Measurements from ENCODE around the gene CEACAM19. TPM values are rescaled to one million over a fixed set of nuclear protein-coding genes. Genes with fewer than 3 reads are reported as not detected.
A peak's percentile ranks its signal among the peaks of the same experiment; 100 is the strongest.
"Not testable (repeated sequence)": the region's sequence is repeated elsewhere in the genome, so short reads cannot be mapped to it uniquely, and the experiment has no call there.

The CEACAM19 gene
- polyA plus RNA-seq, 3 donors = 7.6 TPM; not detected in 2

DNA sequence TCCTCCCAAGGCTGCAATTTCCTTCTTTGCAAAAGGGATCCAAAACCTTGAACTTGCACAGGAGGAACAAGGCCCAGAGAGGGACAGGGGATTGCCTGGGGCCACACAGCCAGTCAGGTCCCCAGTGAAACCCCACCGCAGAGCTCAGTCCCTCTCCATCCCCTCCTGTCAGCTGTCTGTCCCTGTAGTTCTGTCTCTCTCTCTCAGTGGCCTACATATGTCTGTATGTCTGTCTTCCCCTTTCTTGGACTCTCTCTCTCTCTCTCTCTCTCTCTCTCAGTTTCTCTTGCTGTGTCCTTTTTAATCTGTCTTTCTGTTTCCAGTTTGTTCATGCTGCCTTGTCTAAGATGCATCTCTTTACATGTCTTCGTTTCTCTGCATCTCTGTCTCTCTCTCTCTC is 11.5 kb downstream of the CEACAM19 start:
- intact Hi-C loops (cut with micrococcal nuclease) = loop anchor here in 1 of 2 donors (10.0 kb wide), 1 partner anchor 162 kb away; the partner anchor contains the start of gene NECTIN2
- Histone ChIP-seq H3K4me2 (replicated peaks; ENCODE audit: extremely low read depth, low read length, poor library complexity, severe bottlenecking) (no peak overlapping the region), H3K9me3 (replicated peaks in 1 of 2; ENCODE audit: control insufficient read depth in 1 of 2, insufficient read depth in 1 of 2, low read length in 2 of 2) (no peaks in the 10 kb centered on the region), H4K20me1 (ENCODE audit: insufficient read depth, low read length) (no peaks in the 10 kb centered on the region), H3K36me3 (replicated peaks in 1 of 2; ENCODE audit: control insufficient read depth in 1 of 2, insufficient read depth in 2 of 2, low read length in 2 of 2) (no peaks in the 10 kb centered on the region), H3K9ac (ENCODE audit: insufficient read depth, low read length, poor library complexity, severe bottlenecking) (no peak overlapping the region), H3K4me3 (replicated peaks in 1 of 3; ENCODE audit: low read depth in 2 of 3, low read length in 3 of 3) (no peak overlapping the region), H3K27me3 (ENCODE audit: control insufficient read depth in 2 of 2, insufficient read depth in 2 of 2, low read length in 2 of 2) (no peaks in the 10 kb centered on the region), H3K4me1 (ENCODE audit: control insufficient read depth in 1 of 2, insufficient read depth in 2 of 2, low read length in 2 of 2) (peaks cover 56 to 59% of the 10 kb centered on the region in 2 donors), H2AFZ (ENCODE audit: insufficient read depth, low read depth, low read length, poor library complexity, severe bottlenecking) (no peak overlapping the region), H3K27ac (ENCODE audit: low read depth in 1 of 2, low read length in 2 of 2) (no peak overlapping the region), H3K79me2 (ENCODE audit: insufficient read depth, low read length) (no peaks in the 10 kb centered on the region)
- DNase-seq = peak in 2 of 3 donors; percentile 23 to 26
- H3K9me3 Mint-ChIP-seq = peaks cover 0 to 5% (median 0%) of the 10 kb centered on the region in 7 donors
- peak overlapping the region in 1 of 2 donors; percentile 32 for H3K4me3 Mint-ChIP-seq
- H3K4me1 Mint-ChIP-seq = peaks cover 54% of the 10 kb centered on the region
- H3K27me3 Mint-ChIP-seq (ENCODE audit: low read depth in 3 of 3) = peaks cover 0 to 5% (median 0%) of the 10 kb centered on the region in 3 donors
- peaks cover 3 to 8% of the 10 kb centered on the region in 2 donors for H3K36me3 Mint-ChIP-seq
- peak overlapping the region in 5 of 7 donors; percentile 10 to 73 (median 51) for H3K27ac Mint-ChIP-seq
- 91% methylated on average over 2 of the region's 2 CpGs for WGBS (ENCODE audit: insufficient coverage)
- TF ChIP-seq, protein P1, sequence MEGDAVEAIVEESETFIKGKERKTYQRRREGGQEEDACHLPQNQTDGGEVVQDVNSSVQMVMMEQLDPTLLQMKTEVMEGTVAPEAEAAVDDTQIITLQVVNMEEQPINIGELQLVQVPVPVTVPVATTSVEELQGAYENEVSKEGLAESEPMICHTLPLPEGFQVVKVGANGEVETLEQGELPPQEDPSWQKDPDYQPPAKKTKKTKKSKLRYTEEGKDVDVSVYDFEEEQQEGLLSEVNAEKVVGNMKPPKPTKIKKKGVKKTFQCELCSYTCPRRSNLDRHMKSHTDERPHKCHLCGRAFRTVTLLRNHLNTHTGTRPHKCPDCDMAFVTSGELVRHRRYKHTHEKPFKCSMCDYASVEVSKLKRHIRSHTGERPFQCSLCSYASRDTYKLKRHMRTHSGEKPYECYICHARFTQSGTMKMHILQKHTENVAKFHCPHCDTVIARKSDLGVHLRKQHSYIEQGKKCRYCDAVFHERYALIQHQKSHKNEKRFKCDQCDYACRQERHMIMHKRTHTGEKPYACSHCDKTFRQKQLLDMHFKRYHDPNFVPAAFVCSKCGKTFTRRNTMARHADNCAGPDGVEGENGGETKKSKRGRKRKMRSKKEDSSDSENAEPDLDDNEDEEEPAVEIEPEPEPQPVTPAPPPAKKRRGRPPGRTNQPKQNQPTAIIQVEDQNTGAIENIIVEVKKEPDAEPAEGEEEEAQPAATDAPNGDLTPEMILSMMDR (IDR thresholded peaks at IDR 0.05) = no peak

DNA sequence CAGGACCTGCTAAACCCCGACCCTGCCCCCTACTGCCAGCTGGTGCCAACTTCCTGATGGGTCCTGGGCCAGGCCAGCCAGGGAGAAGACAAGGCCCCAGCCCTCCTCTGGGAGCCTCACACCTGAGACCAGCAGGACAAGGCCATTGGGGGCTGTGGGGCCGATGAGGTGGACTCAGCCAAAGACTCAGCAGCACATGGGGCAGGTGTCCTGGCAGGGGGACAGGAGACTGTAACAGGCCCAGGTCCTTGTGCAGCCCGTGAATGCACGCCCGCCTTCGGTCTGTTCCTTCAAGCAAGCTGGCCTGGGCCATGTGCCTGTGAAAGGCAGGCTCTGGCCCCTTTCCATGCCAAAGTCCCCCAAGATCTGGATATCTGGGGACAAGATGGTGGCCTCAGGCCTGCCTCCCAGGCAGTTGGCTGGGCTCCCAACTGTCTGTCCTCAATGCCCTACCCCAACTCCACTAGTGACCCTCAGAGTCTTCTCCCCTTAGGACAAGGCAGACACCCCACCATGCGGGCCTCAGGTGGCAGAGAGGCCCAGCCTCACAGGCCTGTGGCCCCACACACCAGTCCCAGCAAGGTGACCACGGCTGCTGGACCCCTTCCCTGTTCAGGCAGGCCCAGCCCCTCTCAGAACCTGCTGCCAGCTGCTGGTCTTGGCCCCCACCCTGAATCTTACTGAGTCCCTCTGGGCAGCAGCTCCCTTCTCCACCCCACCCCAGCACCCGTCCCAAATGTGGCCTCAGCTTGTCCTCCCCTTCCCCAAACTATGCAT is 12.3 kb downstream of the CEACAM19 start:
- DNase-seq = no peak
- H3K9ac ChIP-seq (ENCODE audit: insufficient read depth, low read length, poor library complexity, severe bottlenecking) = peak overlapping the region; percentile 22
- no peaks in the 10 kb centered on the region for H3K36me3 ChIP-seq (replicated peaks in 1 of 2; ENCODE audit: control insufficient read depth in 1 of 2, insufficient read depth in 2 of 2, low read length in 2 of 2)
- no peaks in the 10 kb centered on the region for H4K20me1 ChIP-seq (ENCODE audit: insufficient read depth, low read length)
- Mint-ChIP-seq H3K27me3 (ENCODE audit: low read depth in 3 of 3) (peaks cover 0 to 5% (median 0%) of the 10 kb centered on the region in 3 donors), H3K4me1 (peaks cover 62% of the 10 kb centered on the region), H3K4me3 (no peak overlapping the region), H3K9me3 (peaks cover 0 to 5% (median 0%) of the 10 kb centered on the region in 7 donors), H3K36me3 (peaks cover 3 to 8% of the 10 kb centered on the region in 2 donors), H3K27ac (peak overlapping the region in 3 of 7 donors; percentile 19 to 97 (median 73))
- no peak overlapping the region for H3K4me2 ChIP-seq (replicated peaks; ENCODE audit: extremely low read depth, low read length, poor library complexity, severe bottlenecking)
- 83% methylated on average over 7 of the region's 9 CpGs for WGBS (ENCODE audit: insufficient coverage)
- no peaks in the 10 kb centered on the region for H3K27me3 ChIP-seq (ENCODE audit: control insufficient read depth in 2 of 2, insufficient read depth in 2 of 2, low read length in 2 of 2)
- H2AFZ ChIP-seq (ENCODE audit: insufficient read depth, low read depth, low read length, poor library complexity, severe bottlenecking) = no peak overlapping the region
- no peak overlapping the region for H3K27ac ChIP-seq (ENCODE audit: low read depth in 1 of 2, low read length in 2 of 2)
- H3K4me3 ChIP-seq (replicated peaks in 1 of 3; ENCODE audit: low read depth in 2 of 3, low read length in 3 of 3) = no peak overlapping the region
- TF ChIP-seq, protein P1 (IDR thresholded peaks at IDR 0.05) = no peak
- peaks cover 64 to 65% of the 10 kb centered on the region in 2 donors for H3K4me1 ChIP-seq (ENCODE audit: control insufficient read depth in 1 of 2, insufficient read depth in 2 of 2, low read length in 2 of 2)
- H3K9me3 ChIP-seq (replicated peaks in 1 of 2; ENCODE audit: control insufficient read depth in 1 of 2, insufficient read depth in 1 of 2, low read length in 2 of 2) = no peaks in the 10 kb centered on the region
- H3K79me2 ChIP-seq (ENCODE audit: insufficient read depth, low read length) = no peaks in the 10 kb centered on the region
- intact Hi-C loops (cut with micrococcal nuclease) = loop anchor here in 1 of 2 donors (10.0 kb wide), 1 partner anchor 161 kb away; the partner anchor contains the start of gene NECTIN2

DNA sequence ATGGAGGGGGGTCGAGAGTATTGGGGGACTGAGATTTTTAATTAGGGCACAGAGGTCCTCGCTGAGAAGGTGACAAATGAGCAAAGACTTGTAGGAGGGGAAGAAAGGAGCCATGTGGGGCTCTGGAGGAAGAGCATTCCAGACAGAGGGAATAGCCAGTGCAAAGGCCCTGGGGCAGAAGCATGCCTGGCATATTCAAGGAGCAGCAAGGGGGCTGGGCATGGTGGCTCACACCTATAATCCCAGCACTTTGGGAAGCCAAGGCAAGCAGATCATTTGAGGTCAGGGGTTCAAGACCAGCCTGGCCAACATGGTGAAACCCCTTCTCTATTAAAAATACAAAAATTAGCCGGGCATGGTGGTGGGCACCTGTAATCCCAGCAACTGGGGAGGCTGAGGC is 13.1 kb downstream of the CEACAM19 start:
- intact Hi-C loops (cut with micrococcal nuclease) = loop anchor here in 1 of 2 donors (10.0 kb wide), 1 partner anchor 160 kb away; the partner anchor contains the start of gene NECTIN2
- H3K9ac ChIP-seq (ENCODE audit: insufficient read depth, low read length, poor library complexity, severe bottlenecking); H3K27me3 Mint-ChIP-seq (ENCODE audit: low read depth in 3 of 3); H4K20me1 ChIP-seq (ENCODE audit: insufficient read depth, low read length); H3K27me3 ChIP-seq (ENCODE audit: control insufficient read depth in 2 of 2, insufficient read depth in 2 of 2, low read length in 2 of 2); DNase-seq; H3K9me3 ChIP-seq (replicated peaks in 1 of 2; ENCODE audit: control insufficient read depth in 1 of 2, insufficient read depth in 1 of 2, low read length in 2 of 2); H3K9me3 Mint-ChIP-seq; H3K79me2 ChIP-seq (ENCODE audit: insufficient read depth, low read length); H3K36me3 Mint-ChIP-seq; H2AFZ ChIP-seq (ENCODE audit: insufficient read depth, low read depth, low read length, poor library complexity, severe bottlenecking); H3K36me3 ChIP-seq (replicated peaks in 1 of 2; ENCODE audit: control insufficient read depth in 1 of 2, insufficient read depth in 2 of 2, low read length in 2 of 2): not testable (repeated sequence)
- peak overlapping the region in 1 of 3 experiments; percentile 47 for H3K4me3 ChIP-seq (replicated peaks in 1 of 3; ENCODE audit: low read depth in 2 of 3, low read length in 3 of 3)
- peak overlapping the region; percentile 54 for H3K4me2 ChIP-seq (replicated peaks; ENCODE audit: extremely low read depth, low read length, poor library complexity, severe bottlenecking)
- Mint-ChIP-seq H3K4me1 (peaks cover 69% of the 10 kb centered on the region), H3K4me3 (peak overlapping the region in 1 of 2 donors; percentile 11), H3K27ac (peak overlapping the region in 5 of 7 donors; percentile 95 to 98 (median 97))
- WGBS (ENCODE audit: insufficient coverage) = 100% methylated on average over 2 of the region's 3 CpGs
- H3K4me1 ChIP-seq (ENCODE audit: control insufficient read depth in 1 of 2, insufficient read depth in 2 of 2, low read length in 2 of 2) = peaks cover 72 to 73% of the 10 kb centered on the region in 2 donors
- peak overlapping the region in 1 of 2 donors; percentile 90 for H3K27ac ChIP-seq (ENCODE audit: low read depth in 1 of 2, low read length in 2 of 2)

Data from CD14-positive monocyte (primary cell).